ENCODE results near the gene C15orf39.
"Not testable (repeated sequence)": the region's sequence is repeated elsewhere in the genome, so short reads cannot be mapped to it uniquely, and the experiment has no call there.

Gene C15orf39

GRCh38 chr15:75212200-75212858, 10.6 kb downstream of the C15orf39 start:
- no peak for DNase-seq

GRCh38 chr15:75213212-75213767, 11.6 kb downstream of the C15orf39 start:
- no peak for DNase-seq

- DNase-seq = no peak
Measured at GRCh38 chr15:75213768-75214221, 12.1 kb downstream of the C15orf39 start.

GRCh38 chr15:75214293-75215096, 12.8 kb downstream of the C15orf39 start:
- DNase-seq = no peak

GRCh38 chr15:75215107-75216004, 13.7 kb downstream of the C15orf39 start:
- no peak for DNase-seq

- DNase-seq = no peak
Measured at GRCh38 chr15:75217012-75217411, 15.3 kb downstream of the C15orf39 start.

- DNase-seq = not testable (repeated sequence)
Measured at GRCh38 chr15:75217574-75217973, 15.9 kb downstream of the C15orf39 start.

GRCh38 chr15:75219507-75219929, 17.8 kb downstream of the C15orf39 start:
- DNase-seq = not testable (repeated sequence)

GRCh38 chr15:75223688-75224087, 22.0 kb downstream of the C15orf39 start:
- DNase-seq = no peak

- no peak for DNase-seq
Measured at GRCh38 chr15:75224281-75224680, 22.6 kb downstream of the C15orf39 start.

GRCh38 chr15:75225102-75225836, 23.6 kb downstream of the C15orf39 start:
- DNase-seq = not testable (repeated sequence)

GRCh38 chr15:75225951-75226732, 24.5 kb downstream of the C15orf39 start:
- no peak for DNase-seq

- DNase-seq = not testable (repeated sequence)
Measured at GRCh38 chr15:75227112-75227511, 25.4 kb downstream of the C15orf39 start.

GRCh38 chr15:75227663-75228280, 26.1 kb downstream of the C15orf39 start:
- no peak for DNase-seq

- no peak for DNase-seq
Measured at GRCh38 chr15:75228787-75229186, 27.1 kb downstream of the C15orf39 start.

GRCh38 chr15:75229191-75230015, 27.7 kb downstream of the C15orf39 start:
- no peak for DNase-seq

- no peak for DNase-seq
Measured at GRCh38 chr15:75230016-75230343, 28.3 kb downstream of the C15orf39 start.

- DNase-seq = no peak
Measured at GRCh38 chr15:75230551-75231371, 29.1 kb downstream of the C15orf39 start.

GRCh38 chr15:75231836-75232235, 30.2 kb downstream of the C15orf39 start:
- DNase-seq = no peak

Measured in inflammatory macrophage (primary cell).